HCT116 (cell line): ENCODE data around the gene RELCH.

Source experiments
- CBX3 ChIP-seq: IDR thresholded peaks from 2 replicates; pipeline ENCODE4 v1.6.1; 2012; ENCODE audit warnings: low read depth
- CTCF ChIP-seq, 3 experiments: fragments of 200-600 bp in 1 of 3; sonication (generic) in 1 of 3; IDR thresholded peaks in 2 of 3; conservative IDR thresholded peaks in 1 of 3; 2 replicates each; pipeline ENCODE4 v1.5.1; 2012 to 2017; ENCODE audit warnings: low read depth in 2 of 3, low read length in 2 of 3, antibody characterized with exemption in 1 of 3, borderline replicate concordance in 1 of 3, control low read depth in 1 of 3, mild to moderate bottlenecking in 1 of 3, mixed read lengths in 1 of 3, mixed run types in 1 of 3, moderate library complexity in 1 of 3; ENCODE audit not compliant: insufficient read depth in 1 of 3
- EZH2 ChIP-seq: fragments of 200-600 bp; sonication (generic); IDR thresholded peaks from 2 replicates; pipeline ENCODE4 v1.6.1; 2017; ENCODE audit warnings: antibody characterized with exemption, mixed run types
- POLR2A ChIP-seq: IDR thresholded peaks from 2 replicates; pipeline ENCODE4 v1.7.0; 2011; ENCODE audit warnings: borderline replicate concordance; ENCODE audit not compliant: insufficient read depth, insufficient read length; ENCODE audit errors: extremely low read depth
- POLR2AphosphoS5 ChIP-seq: IDR thresholded peaks from 2 replicates; pipeline ENCODE4 v1.6.1; 2011; ENCODE audit warnings: mild to moderate bottlenecking, low read depth, low read length, moderate library complexity
- SP1 ChIP-seq: IDR thresholded peaks from 2 replicates; pipeline ENCODE4 v1.6.1; 2012; ENCODE audit warnings: low read depth
- ZFX ChIP-seq: fragments of 450-650 bp; IDR thresholded peaks from 2 replicates; pipeline ENCODE4 v1.6.1; 2017

- no peak for TF ChIP-seq ZFX
- no peak for TF ChIP-seq CTCF (IDR thresholded peaks at IDR 0.05 in 2 of 3, conservative IDR thresholded peaks at IDR 0.05 in 1 of 3; ENCODE audit: borderline replicate concordance in 1 of 3, insufficient read depth in 1 of 3, low read depth in 2 of 3, low read length in 2 of 3)
- TF ChIP-seq SP1: no peak
- TF ChIP-seq CBX3: no peak
- no peak for TF ChIP-seq POLR2AphosphoS5
- no peak for TF ChIP-seq POLR2A
- TF ChIP-seq EZH2: no peak
These were observed 9.9 kb downstream of the RELCH start for GRCh38 chr18:62196980-62197379.
